ENCODE measurements around the gene NT5C3B.
A peak's percentile ranks its signal among the peaks of the same experiment; 100 is the strongest.

The NT5C3B gene

DNA sequence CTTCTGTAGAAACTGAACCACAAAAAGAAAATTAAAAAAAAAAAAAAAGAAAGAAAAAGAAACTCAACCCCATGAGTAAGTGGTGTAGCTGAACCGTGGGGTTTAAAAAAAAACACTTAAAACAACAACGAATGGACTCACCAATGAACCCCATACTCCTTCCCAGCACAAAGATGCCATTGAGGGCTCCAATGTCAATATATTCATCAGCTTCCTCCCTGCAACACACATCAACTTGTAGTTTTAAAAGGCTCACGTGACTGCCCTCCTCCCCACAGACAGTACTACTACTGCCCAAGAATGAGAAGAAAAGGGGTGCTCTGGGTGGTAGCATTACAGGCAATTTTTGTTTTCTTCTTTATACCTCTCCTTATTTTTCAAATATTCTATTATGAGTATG is 32.5 kb upstream of the NT5C3B start:
- H3K4me1 ChIP-seq (ENCODE audit: insufficient read depth, low read length, severe bottlenecking): peaks cover 11% of the 10 kb centered on the region
- no peaks in the 10 kb centered on the region for H3K9me3 ChIP-seq (ENCODE audit: low read length)
- no peaks in the 10 kb centered on the region for H3K27me3 ChIP-seq (ENCODE audit: insufficient read depth, low read length)
- no peak overlapping the region for H3K9ac ChIP-seq (ENCODE audit: low read length)
- H3K79me2 ChIP-seq (ENCODE audit: insufficient read depth, low read length): peaks cover 12% of the 10 kb centered on the region
- H3K27ac ChIP-seq (ENCODE audit: low read depth, low read length, poor library complexity, severe bottlenecking): no peak overlapping the region
- H3K4me3 ChIP-seq (ENCODE audit: low read depth, low read length, poor library complexity, severe bottlenecking): no peak overlapping the region
- H3K4me2 ChIP-seq (ENCODE audit: low read length): no peak overlapping the region
- no peak overlapping the region for H2AFZ ChIP-seq (ENCODE audit: low read length)
- no peaks in the 10 kb centered on the region; the same call in 1 of the 2 replicates for H3F3A ChIP-seq (ENCODE audit: insufficient read depth, low read length)
- peaks cover 4% of the 10 kb centered on the region; the same call in 1 of the 2 replicates for H4K20me1 ChIP-seq (ENCODE audit: insufficient read depth, low read length)
- no peaks in the 10 kb centered on the region for H3K9me2 ChIP-seq (ENCODE audit: low read depth, low read length)
- peaks cover 65% of the 10 kb centered on the region for H3K36me3 ChIP-seq (ENCODE audit: insufficient read depth, low read length)
- TF ChIP-seq EZH2 (IDR thresholded peaks at IDR 0.05; ENCODE audit: borderline replicate concordance, low read length): no peak
- TF ChIP-seq, protein P1, sequence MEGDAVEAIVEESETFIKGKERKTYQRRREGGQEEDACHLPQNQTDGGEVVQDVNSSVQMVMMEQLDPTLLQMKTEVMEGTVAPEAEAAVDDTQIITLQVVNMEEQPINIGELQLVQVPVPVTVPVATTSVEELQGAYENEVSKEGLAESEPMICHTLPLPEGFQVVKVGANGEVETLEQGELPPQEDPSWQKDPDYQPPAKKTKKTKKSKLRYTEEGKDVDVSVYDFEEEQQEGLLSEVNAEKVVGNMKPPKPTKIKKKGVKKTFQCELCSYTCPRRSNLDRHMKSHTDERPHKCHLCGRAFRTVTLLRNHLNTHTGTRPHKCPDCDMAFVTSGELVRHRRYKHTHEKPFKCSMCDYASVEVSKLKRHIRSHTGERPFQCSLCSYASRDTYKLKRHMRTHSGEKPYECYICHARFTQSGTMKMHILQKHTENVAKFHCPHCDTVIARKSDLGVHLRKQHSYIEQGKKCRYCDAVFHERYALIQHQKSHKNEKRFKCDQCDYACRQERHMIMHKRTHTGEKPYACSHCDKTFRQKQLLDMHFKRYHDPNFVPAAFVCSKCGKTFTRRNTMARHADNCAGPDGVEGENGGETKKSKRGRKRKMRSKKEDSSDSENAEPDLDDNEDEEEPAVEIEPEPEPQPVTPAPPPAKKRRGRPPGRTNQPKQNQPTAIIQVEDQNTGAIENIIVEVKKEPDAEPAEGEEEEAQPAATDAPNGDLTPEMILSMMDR (IDR thresholded peaks at IDR 0.05; ENCODE audit: low read length): no peak

- Histone ChIP-seq H3K4me2 (ENCODE audit: low read length) (peak overlapping the region; percentile 99), H3K27me3 (ENCODE audit: insufficient read depth, low read length) (no peaks in the 10 kb centered on the region), H3K36me3 (ENCODE audit: insufficient read depth, low read length) (peaks cover 36% of the 10 kb centered on the region), H3K79me2 (ENCODE audit: insufficient read depth, low read length) (peaks cover 39% of the 10 kb centered on the region), H3K9ac (ENCODE audit: low read length) (peak overlapping the region; percentile 94; the same call in 1 of the 2 replicates), H3K27ac (ENCODE audit: low read depth, low read length, poor library complexity, severe bottlenecking) (peak overlapping the region; percentile 34), H4K20me1 (ENCODE audit: insufficient read depth, low read length) (peaks cover 4% of the 10 kb centered on the region; the same call in 1 of the 2 replicates), H3K4me1 (ENCODE audit: insufficient read depth, low read length, severe bottlenecking) (peaks cover 27% of the 10 kb centered on the region), H3F3A (ENCODE audit: insufficient read depth, low read length) (no peaks in the 10 kb centered on the region; the same call in 1 of the 2 replicates), H2AFZ (ENCODE audit: low read length) (no peak overlapping the region), H3K4me3 (ENCODE audit: low read depth, low read length, poor library complexity, severe bottlenecking) (peak overlapping the region; percentile 93), H3K9me2 (ENCODE audit: low read depth, low read length) (no peaks in the 10 kb centered on the region), H3K9me3 (ENCODE audit: low read length) (no peaks in the 10 kb centered on the region)
- TF ChIP-seq, protein P1 (IDR thresholded peaks at IDR 0.05; ENCODE audit: low read length): no peak
- no peak for TF ChIP-seq EZH2 (IDR thresholded peaks at IDR 0.05; ENCODE audit: borderline replicate concordance, low read length)
Measured at GRCh38 chr17:41865596-41865893, 29.5 kb upstream of the NT5C3B start.

DNA sequence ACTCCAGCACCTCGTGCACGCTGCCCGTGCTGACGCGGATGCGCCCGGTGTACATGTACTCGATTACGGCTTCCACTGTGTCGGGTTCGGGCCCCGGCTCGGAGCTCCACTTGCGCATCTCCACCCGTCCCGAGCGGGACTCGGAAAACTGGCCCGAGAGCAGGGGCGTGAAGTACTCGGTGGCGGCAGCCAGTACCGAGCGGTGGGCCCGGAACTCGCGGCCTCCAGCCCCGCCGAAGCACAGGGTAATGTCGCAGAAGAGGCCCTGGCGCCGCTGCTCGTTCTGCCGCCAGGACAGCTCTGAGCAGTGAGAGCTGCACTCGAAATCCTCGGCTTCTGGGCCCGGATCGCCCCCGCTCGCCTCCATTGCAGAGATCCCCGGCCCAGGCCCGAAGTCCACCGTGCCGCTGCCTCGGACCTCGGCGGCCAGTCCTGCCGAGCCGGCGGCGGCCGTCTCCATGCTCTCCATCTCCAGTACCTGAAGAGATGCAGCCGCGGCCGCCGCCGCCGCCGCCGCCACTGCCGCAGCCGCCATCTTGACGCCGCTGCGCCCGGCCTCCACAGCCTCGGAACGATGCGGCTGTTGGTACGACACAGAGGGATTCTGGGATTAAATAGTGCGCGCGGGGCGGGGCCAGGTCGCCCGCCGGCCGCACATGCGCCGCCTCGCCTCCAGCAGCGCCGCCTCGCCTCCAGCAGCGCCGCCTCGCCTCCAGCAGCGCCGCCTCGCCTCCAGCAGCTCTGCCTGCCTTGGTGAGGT is 29.0 kb upstream of the NT5C3B start, which contains the start of gene KLHL11:
TSS of gene KLHL11 (minus strand) at position 588 of the 760 bp plus-strand sequence. CDS start at position 535, 53 bp downstream.
- H3K9me2 ChIP-seq (ENCODE audit: low read depth, low read length): no peaks in the 10 kb centered on the region
- no peaks in the 10 kb centered on the region; the same call in 1 of the 2 replicates for H3F3A ChIP-seq (ENCODE audit: insufficient read depth, low read length)
- peaks cover 44% of the 10 kb centered on the region for H3K79me2 ChIP-seq (ENCODE audit: insufficient read depth, low read length)
- 0 out of 2 replicates have a peak within 1 kb of the TSS, but pooled peaks have one; percentile 12 for H2AFZ ChIP-seq (ENCODE audit: low read length)
- no peaks in the 10 kb centered on the region for H3K9me3 ChIP-seq (ENCODE audit: low read length)
- H3K9ac ChIP-seq (ENCODE audit: low read length): peak within 1 kb of the TSS; percentile 94
- H4K20me1 ChIP-seq (ENCODE audit: insufficient read depth, low read length): peaks cover 4% of the 10 kb centered on the region; the same call in 1 of the 2 replicates
- peaks cover 31% of the 10 kb centered on the region for H3K36me3 ChIP-seq (ENCODE audit: insufficient read depth, low read length)
- peaks cover 27% of the 10 kb centered on the region for H3K4me1 ChIP-seq (ENCODE audit: insufficient read depth, low read length, severe bottlenecking)
- peak within 1 kb of the TSS; percentile 93 for H3K4me3 ChIP-seq (ENCODE audit: low read depth, low read length, poor library complexity, severe bottlenecking)
- no peak for TF ChIP-seq EZH2 (IDR thresholded peaks at IDR 0.05; ENCODE audit: borderline replicate concordance, low read length)
- TF ChIP-seq, protein P1 (IDR thresholded peaks at IDR 0.05; ENCODE audit: low read length): no peak; the same call in 1 of the 2 replicates
- H3K4me2 ChIP-seq (ENCODE audit: low read length): peak within 1 kb of the TSS; percentile 99
- no peaks in the 10 kb centered on the region for H3K27me3 ChIP-seq (ENCODE audit: insufficient read depth, low read length)
- peak within 1 kb of the TSS; percentile 69 for H3K27ac ChIP-seq (ENCODE audit: low read depth, low read length, poor library complexity, severe bottlenecking)

Data from OCI-LY1 (cell line).